Skin of body (tissue), 2 donors: ENCODE measurements around the gene PRRG3. TPM values are rescaled to one million over a fixed set of nuclear protein-coding genes. Genes with fewer than 3 reads are reported as not detected.
"Not testable (repeated sequence)": the region's sequence is repeated elsewhere in the genome, so short reads cannot be mapped to it uniquely, and the experiment has no call there.

Experiments
- DNase-seq: peaks from one replicate; lab custom pipeline; 2025; lab: John Stamatoyannopoulos, UW
- total RNA-seq: library from RNA; depleted of rRNA; stranded (reverse); fragments of >200 nt; gene quantifications from one replicate; pipeline ENCODE4 v1.2.3, GENCODE V29; 2014

Gene PRRG3
- 13.8 TPM for total RNA-seq

DNA sequence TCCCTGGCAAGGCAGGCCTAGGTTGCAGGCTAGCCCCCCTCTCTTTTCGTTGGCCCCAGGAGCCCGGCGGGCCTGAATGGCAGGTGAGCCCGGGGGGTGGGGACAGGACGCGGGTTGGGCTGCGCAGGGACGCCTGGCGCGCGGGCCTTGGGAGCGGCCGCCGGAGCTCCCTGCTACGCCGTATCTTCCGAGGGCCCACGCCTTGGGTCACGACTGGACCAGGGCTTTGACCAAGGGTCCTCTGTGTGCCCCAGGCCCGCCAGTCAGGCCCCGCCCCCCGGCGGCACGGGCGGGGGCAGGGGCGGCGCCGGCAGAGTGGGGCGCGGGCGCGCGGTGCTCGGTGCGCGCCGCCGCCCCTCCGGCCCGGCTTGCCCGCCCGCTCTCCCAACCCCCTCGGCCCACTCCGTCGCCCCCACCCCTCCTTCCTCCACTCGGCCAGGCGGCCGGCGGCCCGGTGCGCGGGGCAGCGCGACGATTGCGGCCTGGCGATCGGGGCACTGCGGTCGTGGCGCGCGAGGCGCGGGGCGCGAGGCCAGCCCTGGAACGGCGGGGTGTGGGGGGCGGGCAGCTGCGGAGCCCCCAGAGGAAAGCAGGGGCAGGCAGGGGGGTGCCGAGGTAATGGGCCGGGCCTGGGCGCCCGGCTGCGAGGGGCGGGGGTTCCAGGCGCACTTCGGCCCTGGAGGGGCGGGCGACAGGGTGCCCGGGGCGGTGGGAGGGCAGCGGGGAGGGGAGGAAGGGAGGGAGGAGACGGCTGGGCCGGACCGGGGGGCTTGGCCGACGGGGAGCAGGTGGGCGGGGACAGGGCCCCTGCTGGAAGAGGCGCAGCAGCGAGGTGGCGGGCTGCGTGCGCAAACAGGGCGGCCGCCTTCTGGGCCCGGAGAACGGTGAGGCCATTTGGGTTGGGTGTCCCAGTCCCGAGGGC, at the start of gene PRRG3:
PRRG3 (plus strand) TSS at position 798 of the 922 bp plus-strand sequence. CDS start 3,357 bp downstream, outside the sequence.
- DNase-seq, result no peak

DNA sequence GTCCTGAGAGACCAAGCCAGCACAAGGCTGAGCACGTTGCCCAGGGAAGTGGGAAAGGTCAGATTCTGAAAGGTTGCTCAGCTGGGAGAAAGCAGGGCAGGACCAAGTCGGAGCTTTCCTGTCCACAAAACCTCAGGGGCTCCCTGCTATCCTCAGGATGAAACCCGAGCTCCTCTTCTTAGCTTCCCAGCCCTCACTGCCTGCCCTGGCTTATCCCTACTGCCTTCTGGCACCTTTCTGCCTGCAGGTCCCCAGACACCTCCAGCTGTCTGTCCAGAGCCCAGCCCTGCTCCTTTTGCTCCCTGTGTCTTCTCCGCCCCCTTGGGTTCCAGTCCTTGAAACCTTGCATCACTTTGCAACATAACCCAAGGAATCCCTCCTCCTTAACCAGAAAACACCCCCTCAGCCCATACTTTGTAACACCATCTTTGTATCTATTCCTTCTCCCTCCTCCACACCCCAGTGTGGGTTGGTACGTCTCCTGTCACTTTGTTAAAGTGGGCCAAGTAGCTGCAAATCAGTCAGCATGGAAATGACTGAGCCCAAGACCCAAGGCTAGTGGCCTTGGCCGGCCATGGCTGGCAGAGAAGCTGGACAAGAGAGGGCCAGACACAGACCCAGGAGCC, 20.0 kb upstream of the PRRG3 start:
- DNase-seq, result no peak

DNA sequence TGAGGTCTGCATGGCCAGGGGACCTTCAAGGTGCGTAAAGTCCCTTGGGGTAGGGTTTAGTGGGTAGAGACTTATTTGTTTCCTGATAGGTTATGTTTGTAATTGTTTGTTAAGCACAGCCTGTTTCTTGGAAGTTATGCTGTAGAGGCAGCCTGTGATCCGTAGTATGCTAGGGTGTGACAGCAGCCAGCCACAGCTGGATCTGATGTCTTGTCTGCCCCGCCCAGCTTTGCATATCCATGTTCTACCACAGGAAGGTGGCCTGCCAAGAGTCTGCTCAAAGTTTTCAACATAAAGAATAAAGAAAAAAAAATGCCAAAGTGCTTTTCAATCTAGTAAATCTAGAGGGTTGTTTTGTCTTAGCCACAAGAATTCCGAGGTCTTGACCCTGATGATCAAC, 19.1 kb upstream of the PRRG3 start:
- DNase-seq, result peak; percentile 14

DNA sequence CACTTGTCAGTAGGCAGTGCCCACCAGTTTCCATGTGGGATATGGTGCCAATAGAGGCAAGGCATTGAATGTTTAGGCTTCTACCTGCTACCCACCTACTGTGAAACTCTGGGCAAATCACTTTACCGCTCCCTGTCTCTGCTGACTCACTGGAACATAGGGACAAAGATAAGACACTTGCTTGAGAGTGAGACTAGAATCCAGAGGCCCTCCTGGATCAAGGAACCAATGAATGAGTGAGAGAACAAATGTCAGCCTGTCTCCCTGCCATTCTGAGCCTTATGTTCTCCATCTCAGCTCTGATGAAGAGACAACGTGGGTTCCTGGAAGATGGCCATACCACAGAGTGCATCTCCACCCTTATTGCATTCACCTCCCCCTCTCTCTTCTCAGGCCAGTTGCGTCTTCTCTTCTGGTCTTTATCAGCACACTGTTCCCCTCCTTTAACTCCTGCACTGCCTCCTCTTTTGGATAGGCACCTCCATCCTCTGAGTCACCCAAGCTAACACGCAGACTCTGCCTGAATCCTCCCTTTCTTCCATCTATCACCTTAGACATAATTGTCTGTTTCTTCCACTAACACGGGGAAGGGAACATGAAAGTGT, 15.4 kb upstream of the PRRG3 start:
- no peak for DNase-seq

DNA sequence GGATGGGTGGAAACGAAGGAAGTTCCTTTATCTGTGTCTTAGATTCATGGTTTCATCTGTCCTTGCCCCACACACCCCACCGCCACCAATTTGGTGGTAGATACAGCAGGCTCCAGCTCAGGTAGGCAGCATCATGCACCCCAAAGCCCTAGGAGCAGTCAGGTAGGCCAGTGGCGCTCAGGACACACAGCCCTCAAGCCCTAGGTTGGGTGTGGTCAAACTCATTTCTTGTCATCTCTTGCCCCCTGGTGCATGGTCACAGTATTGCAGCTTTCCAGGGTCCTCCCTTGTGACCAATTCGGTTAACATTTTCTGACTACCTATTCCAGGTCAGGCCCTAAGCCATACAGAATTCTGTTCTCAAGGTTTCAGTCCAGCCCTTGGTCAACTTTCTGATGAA, 14.5 kb upstream of the PRRG3 start:
- no peak for DNase-seq

DNA sequence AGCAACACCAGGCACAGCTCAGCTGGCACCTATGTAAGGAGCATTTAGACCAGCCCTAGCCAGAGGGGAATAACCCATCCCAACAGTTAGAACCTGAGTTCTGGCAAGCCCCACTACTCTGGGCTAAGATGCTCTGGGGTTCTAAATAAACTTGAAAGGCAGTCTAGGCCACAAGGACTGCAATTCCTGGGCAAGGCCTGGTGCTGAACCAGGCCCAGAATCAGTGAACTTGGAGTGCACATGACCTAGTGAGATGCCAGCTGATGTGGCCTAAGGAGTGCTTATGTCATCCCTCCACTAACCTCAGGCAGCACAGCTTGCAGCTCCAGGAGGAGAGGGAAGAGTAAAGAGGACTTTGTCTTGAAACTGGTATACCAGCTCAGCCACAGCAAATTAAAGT, 7.6 kb upstream of the PRRG3 start:
- DNase-seq, result no peak

DNA sequence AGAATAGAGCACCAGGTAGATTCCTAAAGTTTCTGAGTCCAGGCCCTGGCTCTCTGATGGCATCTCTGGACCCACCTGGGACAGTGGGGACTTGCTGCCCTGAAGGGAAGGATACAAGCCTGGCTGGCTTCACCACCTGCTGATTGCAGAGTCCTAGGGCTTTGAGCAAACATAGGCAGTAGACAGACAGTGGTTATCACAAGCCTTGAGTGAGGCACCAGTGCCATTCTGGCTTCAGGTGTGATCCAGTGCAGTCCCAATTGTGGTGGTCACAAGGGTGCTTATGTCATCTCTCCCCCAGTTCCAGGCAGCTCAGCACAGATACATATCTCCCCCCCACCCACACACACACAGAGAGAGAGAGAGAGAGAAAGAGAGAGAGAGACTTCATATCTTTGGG, 6.6 kb upstream of the PRRG3 start:
- no peak for DNase-seq

DNA sequence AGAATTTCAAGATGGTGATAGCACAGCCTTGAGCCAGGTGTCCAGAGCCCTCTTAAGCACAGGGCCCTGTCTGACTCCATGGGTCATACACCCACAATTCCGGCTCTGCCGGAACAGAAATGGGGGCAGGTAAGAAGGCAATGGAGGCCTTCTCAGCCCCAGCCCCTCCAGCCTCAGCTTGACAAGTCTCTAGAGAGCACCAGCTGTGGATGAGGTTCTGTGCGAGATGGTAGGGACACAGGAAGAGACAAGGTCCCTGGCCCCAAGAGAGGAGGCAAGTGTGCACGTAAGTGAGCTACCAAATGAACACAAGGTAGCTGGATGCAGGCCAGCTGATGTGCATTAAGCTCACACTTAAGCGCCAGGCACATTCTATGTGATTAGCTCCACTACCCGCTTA, 2.4 kb upstream of the PRRG3 start:
- DNase-seq, result no peak

DNA sequence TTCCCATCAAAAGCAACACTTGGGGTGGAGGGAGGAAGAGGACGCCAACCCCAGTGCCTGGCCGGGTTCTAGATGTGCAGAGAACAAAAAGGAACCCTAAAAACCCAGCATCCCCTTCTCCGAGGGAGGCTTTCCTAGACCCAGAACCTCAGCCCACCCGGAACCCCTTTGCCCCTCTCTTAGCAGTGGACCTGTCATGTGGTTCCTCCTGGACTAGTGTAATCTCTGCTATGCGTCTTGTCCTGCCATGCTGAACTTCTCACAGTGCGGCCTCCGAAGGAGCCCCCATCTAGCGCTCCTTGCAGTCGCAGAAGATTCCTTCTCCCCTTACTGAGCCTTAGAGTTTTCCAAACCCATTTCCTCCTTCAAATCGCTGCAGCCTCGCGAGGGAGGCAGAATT, 1.1 kb upstream of the PRRG3 start:
- no peak for DNase-seq

DNA sequence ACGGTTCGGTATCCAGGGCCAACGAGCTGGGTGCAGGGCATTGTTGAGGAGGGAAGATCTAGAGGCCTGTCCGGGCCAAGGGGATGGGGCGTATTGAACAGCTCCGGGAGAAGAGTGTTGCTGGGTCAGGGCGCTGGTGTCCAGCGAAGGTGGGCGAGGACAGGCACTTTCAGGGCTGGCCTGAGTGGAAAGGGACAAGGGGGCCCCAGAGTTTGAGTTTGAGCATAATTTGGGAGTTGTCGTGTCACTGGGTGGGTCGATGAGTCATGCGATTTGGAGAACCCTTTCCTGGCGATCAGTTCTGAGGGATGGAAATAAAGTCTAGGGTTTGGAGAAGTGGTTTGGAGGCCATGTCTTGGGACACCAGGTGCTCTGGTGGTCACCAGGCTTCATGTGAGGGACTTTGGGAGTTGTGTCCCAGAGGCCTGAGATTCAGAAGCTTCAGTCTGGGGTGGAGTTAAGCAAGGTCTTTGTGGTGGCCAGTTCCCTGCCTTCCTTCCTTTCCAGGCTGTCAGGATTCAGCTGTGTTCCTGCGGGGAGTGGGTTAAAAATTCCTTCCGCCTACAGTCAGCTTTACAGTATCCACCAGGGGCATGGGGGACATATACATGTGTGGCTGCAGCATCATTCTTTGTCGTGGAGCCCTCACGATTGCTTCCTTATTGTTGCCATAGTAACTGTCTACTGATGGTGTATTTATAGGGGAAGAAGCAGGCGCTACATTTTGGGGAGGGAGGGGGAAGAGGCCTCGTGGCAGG, 504 bp downstream of the PRRG3 start:
- peak; percentile 66 for DNase-seq

DNA sequence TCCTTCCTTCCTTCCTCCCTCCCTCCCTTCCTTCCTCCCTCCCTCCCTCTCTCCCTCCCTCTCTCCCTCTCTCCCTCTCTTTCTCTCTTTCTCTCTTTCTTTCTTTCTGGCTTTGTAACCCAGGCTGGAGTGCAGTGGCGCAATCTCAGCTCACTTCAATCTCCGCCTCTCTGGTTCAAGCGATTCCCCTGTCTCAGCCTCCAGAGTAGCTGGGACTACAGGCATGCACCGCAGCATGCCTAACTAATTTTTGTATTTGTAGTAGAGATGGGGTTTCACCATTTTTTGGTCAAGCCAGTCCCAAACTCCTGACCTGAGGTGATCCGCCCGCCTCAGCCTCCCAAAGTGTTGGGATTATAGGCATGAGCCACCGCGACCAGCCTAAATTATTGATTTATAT, 1.8 kb downstream of the PRRG3 start:
- not testable (repeated sequence) for DNase-seq

DNA sequence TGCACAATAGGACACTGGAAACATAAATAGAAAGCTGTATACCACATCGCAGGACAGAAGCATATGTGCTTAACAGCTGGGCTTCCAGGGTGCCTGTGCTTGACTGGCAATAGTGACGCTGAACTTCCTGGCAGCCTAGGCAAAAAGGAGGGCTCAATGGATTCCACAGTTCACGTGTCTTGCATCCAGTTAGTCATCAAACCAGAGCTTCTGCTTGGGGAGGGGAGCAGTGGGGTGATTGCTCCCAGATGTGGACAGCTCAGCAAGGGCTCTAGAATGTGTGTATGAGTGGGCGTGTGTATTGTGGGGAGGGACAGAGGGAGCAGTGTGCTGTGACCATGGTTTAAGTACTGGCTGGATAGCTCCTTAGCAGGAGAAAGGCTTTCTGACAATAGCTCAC, 2.3 kb downstream of the PRRG3 start:
- peak; percentile 94 for DNase-seq

DNA sequence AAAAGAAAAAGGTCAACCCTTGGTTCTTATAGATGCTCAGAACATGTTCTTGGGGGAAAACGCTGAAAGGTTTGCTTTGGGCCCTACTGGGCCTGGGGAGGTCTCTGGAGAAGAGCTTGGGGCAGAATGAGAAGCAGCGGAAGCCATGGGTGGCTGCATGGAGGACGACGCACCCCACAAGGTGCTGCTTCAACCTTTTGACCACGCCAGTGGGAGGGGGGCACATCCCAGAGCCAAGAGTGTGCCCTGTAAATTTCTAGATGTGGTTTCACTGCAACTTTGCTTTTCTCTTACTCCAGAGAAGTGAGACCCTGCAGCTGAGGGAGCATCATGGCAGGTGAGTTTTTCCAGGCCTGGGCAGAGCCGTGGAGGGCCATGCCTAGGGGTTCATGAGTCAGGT, 3.2 kb downstream of the PRRG3 start:
- no peak for DNase-seq

DNA sequence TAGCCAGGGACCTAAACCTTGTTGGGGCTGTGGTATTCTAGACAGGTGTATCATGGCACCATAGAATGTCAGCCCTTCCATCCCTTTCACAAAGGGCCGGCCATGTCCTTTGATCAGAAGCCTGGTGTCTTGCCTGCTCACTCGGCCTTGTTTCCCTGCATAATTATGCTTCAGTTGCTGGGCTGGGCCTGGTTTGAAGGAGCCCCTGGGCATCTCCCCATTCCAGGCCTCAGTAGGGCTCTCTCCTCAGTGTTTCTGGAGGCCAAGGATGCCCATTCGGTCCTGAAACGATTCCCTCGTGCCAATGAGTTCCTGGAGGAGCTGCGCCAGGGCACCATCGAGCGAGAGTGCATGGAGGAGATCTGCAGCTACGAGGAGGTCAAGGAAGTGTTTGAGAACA, 4.5 kb downstream of the PRRG3 start:
- DNase-seq, result no peak

DNA sequence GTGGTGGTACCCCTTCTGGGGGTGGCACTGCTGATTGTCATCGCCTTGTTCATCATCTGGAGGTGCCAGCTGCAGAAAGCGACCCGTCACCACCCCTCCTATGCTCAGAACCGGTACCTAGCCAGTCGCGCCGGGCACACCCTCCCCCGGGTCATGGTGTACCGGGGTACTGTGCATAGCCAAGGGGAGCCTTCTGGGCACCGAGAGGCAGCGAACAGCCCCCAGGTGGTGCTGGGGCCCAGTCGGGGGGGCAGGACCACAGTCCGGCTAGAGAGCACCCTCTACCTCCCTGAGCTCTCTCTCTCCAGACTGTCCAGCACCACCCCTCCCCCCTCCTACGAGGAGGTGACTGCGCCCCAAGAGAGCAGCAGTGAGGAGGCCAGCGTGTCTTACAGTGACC, 5.3 kb downstream of the PRRG3 start:
- no peak for DNase-seq

DNA sequence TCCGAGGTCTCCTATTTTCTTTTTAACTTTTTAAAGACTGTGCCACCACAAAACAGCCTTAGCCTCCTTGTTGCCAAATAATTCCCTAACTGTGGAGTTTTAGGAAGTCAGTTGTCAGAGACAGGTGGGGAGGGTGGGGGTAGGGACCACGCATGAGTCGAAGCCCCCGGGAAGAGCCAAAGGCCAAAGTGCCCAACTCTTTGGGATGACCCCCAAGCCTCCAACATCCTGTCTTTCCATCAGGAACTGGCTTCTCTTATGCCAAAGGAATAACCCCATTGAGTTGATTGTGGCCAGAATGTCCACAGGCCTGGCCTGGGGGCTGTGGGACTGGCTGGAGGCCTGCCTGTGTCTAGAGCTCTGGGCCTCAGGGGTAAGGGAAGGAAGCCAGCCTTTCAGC, 5.8 kb downstream of the PRRG3 start:
- no peak for DNase-seq

DNA sequence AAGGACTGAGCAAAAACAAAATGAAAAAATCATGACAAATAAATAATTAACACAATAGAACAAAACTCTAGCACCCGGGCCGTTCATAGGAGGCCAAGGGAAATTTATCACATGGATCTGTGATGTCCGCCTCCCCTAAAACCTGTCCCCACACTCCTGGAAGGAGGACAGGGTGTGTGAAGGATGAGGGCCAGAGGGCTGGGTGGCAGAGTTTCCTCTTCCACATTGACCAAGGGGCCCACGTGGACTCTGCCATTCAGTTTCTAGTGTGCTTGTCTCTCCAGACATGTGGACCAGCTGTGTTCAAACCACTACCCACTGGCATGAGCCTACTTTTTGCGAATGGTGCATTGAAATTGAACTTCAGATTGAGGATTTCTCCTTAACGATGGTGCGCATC, 6.3 kb downstream of the PRRG3 start:
- DNase-seq, result no peak

DNA sequence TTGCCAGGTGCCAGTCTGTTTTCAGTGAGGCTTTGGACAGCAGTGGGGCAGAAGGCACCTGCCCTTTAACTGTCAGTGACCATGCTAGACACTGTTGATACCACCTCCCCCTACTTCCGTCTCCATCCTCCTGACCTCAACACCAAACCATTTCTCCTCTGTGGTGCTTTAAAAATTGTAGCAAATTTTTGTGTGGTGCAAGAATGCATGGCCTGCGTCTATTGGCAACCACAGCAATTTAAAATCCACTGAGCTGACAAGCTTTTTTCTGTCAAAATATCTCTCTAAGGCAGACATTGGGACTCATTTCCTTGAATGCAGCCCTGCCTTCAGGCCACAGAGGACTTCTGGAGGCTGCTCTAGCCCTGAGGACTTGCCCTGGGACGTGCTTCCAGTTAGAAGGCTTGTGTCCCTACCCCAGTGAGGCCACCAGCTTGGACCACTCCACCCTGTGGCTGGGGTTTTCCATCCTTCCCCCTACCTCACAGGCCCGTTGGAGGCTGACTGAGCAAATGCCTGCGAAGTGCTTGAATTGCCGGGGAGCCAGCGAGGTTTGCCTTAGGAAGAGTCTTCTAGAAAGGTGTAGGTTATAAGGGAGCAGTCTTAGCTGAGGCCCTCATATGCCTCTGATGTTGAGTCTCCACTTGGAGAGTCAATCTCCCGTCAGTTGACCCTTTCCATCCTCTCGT, 6.9 kb downstream of the PRRG3 start:
- no peak for DNase-seq

DNA sequence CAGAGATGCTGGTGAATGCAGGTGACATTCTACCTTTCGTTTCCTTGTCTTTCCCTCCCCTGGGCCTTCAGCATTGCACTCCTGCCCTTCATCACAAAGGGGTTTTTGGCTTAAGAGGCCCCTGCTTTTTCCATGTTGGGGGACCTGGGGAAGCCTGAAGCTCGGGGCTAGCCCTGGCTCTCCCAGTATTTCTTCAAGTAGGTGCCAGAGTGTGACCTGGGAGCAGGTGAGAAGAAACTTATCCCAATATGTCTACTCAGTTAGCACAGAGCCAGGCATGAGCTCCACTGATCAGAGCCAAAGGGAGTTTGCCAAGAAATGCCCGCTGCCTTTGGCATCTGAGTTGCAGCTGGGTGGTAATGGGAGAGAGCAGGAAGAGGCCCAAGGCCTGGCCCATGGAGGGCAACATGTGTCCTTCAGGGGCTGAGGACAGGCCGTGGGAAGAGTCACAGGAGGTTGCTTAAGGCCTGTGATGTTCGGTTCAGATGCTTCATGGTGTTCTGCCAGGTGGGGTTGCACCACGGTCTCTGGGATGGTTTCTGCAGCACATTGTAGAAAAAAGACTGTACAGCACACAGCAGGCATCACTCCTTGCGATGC, 7.6 kb downstream of the PRRG3 start:
- no peak for DNase-seq

DNA sequence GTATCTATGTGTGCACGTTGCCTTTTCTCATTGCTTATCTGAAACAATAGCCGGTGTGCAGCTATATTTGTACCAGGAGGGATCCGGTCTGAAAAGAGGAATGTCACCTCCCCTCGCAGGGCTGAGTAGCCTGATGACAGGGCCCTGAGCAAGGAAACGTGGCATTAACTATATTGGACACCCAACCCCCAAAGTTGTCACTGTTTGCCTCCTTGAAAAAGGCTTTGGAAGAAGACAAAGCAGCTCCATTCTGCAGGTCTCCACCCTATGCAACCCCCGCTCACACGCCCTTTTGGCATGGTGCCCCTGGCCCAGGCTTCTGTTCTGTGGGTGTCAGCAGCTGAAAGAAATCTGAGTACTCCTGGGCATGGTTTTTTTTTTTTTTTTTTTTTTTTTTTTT, 8.2 kb downstream of the PRRG3 start:
- DNase-seq, result peak; percentile 35
